ENCODE measurements around the gene CCT7.

CCT7 gene

DNA sequence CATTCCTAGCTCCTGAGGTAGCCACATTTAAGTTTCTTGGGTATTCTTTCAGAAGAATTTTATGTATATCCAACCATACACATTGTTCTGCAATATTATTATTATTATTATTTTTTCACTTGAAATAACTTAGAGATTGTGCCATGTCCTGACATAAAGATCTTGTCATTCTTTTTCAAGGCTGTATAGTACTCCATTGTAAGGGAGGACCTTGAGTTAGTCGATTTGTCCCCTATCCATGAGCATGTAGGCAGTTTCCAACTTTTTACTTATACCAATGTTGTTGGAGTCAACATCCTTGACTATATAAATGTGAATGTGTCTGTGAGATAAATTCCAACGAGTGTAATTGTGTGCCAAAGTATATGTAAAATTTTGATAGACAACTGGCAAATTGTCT, 60.1 kb downstream of the CCT7 start:
- DNase-seq (ENCODE audit: low read depth): no peak

DNA sequence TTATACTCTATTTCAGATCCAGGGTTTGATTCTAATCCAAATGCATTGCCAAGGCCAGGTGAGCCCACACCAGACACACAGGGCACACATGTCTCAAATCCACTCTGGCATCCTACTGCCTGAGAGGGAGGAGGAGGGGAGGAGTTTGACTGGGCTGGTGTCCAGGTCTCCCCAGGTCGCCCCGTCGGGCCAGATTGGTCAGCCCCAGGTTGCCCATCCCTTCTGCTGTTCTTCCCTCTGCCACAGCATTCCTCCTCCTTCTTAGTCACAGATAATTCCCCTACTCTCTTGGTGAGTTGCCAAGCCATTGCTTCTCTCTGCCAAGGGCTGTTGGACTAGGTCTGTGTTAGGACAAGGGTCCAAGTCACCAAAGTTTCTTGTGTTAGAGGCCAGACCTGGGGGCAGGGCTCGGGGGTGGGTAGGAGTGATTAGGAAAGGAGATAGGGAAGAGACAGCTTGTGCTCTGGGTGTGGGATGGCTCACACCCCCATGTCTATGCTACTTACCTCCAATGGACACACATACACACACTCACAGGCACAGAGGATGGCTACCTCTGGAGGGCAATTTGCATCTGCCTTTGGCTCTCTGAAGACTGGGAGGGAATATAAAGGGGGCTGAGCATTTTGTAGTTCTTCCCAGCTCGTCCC, 61.8 kb downstream of the CCT7 start:
- no peak for DNase-seq (ENCODE audit: low read depth)

- DNase-seq (ENCODE audit: low read depth): no peak
Measured at GRCh38 chr2:73297151-73297559, 63.0 kb downstream of the CCT7 start.

- DNase-seq (ENCODE audit: low read depth): no peak
Measured at GRCh38 chr2:73297586-73297985, 63.5 kb downstream of the CCT7 start.

DNA sequence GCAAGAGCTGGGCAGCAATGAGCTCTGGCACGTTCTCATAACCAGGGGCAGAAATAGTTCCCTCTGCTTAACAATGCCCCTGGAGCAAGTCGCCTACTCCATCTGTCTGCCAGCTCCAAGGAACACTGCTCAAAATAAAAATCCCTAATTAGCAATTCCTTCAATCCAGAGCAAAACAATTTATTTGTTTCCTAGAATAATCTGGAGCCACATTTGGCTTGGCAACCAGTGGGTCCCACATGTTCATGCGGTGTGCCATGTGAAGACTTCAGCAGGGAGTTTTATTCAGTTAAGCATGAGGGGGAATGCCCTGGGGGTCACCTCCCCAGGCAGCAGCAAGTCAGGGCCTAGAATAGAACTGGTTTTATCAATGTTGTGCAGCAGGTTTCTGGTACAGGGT, 66.8 kb downstream of the CCT7 start:
- DNase-seq (ENCODE audit: low read depth): no peak

DNA sequence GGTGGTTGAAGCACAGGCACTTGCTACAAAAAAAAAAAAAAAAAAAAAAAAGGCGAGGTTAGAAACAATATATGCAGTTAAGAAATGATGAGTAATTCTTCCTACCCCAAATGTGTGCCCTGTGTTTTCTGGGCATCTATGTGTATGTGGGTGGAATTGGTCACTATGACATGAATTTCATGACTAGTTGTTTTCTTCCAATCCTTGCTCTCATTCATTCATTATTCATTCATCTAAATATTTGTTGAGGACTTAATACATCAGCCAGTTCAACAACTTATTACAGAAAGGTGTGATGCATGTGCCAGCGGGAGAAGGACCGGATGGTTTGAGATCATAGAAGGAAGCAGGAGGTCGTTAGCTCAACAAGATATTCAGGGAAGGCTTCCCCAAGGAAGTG, 67.5 kb downstream of the CCT7 start:
- DNase-seq (ENCODE audit: low read depth): no peak

Data from CMK (cell line).